SK-N-SH treated with all-trans-retinoic acid at 6 μM for 48 hours (cell line): ENCODE results near the gene EN1.

Source experiments
- CREB5 ChIP-seq: fragments of 250-450 bp; sonication (Bioruptor Pico); IDR thresholded peaks from 2 replicates; pipeline ENCODE4 v1.5.1; 2020; ENCODE audit warnings: low read depth, mild to moderate bottlenecking, moderate library complexity
- ESRRG ChIP-seq: fragments of 250-450 bp; sonication (Bioruptor Pico); IDR thresholded peaks from 2 replicates; pipeline ENCODE4 v1.6.1; 2021; ENCODE audit warnings: mild to moderate bottlenecking
- PPARA ChIP-seq: fragments of 250-450 bp; sonication (Bioruptor Pico); IDR thresholded peaks from 2 replicates; pipeline ENCODE4 v1.5.0; 2020; ENCODE audit warnings: mild to moderate bottlenecking, borderline replicate concordance
- RARB ChIP-seq: fragments of 250-450 bp; sonication (Bioruptor Pico); IDR thresholded peaks from 2 replicates; pipeline ENCODE4 v1.8.0; 2021; ENCODE audit warnings: mild to moderate bottlenecking, moderate library complexity
- TCF4 ChIP-seq: fragments of 250-450 bp; sonication (Bioruptor Pico); IDR thresholded peaks from 2 replicates; pipeline ENCODE4 v1.8.0; 2021; ENCODE audit warnings: mild to moderate bottlenecking, moderate library complexity, borderline replicate concordance
- TOX ChIP-seq: fragments of 250-450 bp; sonication (Bioruptor Pico); IDR thresholded peaks from 2 replicates; pipeline ENCODE4 v1.8.0; 2021; ENCODE audit warnings: mild to moderate bottlenecking, moderate library complexity, borderline replicate concordance
- TSHZ2 ChIP-seq: fragments of 250-450 bp; sonication (Bioruptor Pico); IDR thresholded peaks from 2 replicates; pipeline ENCODE4 v1.5.0; 2020; ENCODE audit warnings: mild to moderate bottlenecking, moderate library complexity
- ZFP30 ChIP-seq: fragments of 450-650 bp; formaldehyde crosslinking; IDR thresholded peaks from 2 replicates; pipeline ENCODE4 v1.5.0; 2022; ENCODE audit warnings: mild to moderate bottlenecking, moderate library complexity
- ZNF565 ChIP-seq: fragments of 450-650 bp; formaldehyde crosslinking; conservative IDR thresholded peaks from 2 replicates; pipeline ENCODE4 v1.5.0; 2020; ENCODE audit warnings: low read depth, mild to moderate bottlenecking, moderate library complexity
- TF ChIP-seq, protein P1 (sequence below): fragments of 250-450 bp; sonication (Bioruptor Pico); IDR thresholded peaks from 2 replicates; pipeline ENCODE4 v1.8.0; 2020; ENCODE audit warnings: mild to moderate bottlenecking, moderate library complexity, borderline replicate concordance
- TF ChIP-seq, protein P2 (sequence below): fragments of 250-450 bp; sonication (Bioruptor Pico); IDR thresholded peaks from 2 replicates; pipeline ENCODE4 v1.8.0; 2021; ENCODE audit warnings: low read depth, mild to moderate bottlenecking, moderate library complexity, borderline replicate concordance

GRCh38 chr2:118834440-118834810 lies 13.0 kb downstream of the EN1 start:
- TF ChIP-seq, protein P1, sequence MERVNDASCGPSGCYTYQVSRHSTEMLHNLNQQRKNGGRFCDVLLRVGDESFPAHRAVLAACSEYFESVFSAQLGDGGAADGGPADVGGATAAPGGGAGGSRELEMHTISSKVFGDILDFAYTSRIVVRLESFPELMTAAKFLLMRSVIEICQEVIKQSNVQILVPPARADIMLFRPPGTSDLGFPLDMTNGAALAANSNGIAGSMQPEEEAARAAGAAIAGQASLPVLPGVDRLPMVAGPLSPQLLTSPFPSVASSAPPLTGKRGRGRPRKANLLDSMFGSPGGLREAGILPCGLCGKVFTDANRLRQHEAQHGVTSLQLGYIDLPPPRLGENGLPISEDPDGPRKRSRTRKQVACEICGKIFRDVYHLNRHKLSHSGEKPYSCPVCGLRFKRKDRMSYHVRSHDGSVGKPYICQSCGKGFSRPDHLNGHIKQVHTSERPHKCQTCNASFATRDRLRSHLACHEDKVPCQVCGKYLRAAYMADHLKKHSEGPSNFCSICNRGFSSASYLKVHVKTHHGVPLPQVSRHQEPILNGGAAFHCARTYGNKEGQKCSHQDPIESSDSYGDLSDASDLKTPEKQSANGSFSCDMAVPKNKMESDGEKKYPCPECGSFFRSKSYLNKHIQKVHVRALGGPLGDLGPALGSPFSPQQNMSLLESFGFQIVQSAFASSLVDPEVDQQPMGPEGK (CRISPR knock-in tag), result no peak
- TF ChIP-seq RARB (no peak), TSHZ2 (CRISPR knock-in tag) (no peak), ZNF565 (no peak), TCF4 (CRISPR knock-in tag) (no peak), CREB5 (CRISPR knock-in tag) (no peak), TOX (no peak), ZFP30 (no peak), ESRRG (CRISPR knock-in tag) (no peak), PPARA (CRISPR knock-in tag) (no peak)
- TF ChIP-seq, protein P2, sequence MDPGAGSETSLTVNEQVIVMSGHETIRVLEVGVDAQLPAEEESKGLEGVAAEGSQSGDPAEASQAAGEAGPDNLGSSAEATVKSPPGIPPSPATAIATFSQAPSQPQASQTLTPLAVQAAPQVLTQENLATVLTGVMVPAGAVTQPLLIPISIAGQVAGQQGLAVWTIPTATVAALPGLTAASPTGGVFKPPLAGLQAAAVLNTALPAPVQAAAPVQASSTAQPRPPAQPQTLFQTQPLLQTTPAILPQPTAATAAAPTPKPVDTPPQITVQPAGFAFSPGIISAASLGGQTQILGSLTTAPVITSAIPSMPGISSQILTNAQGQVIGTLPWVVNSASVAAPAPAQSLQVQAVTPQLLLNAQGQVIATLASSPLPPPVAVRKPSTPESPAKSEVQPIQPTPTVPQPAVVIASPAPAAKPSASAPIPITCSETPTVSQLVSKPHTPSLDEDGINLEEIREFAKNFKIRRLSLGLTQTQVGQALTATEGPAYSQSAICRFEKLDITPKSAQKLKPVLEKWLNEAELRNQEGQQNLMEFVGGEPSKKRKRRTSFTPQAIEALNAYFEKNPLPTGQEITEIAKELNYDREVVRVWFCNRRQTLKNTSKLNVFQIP (CRISPR knock-in tag), result no peak
